GM19324 (cell line): ENCODE data around the gene GRM3.

Experiments
- ATAC-seq: cut with Tn5 transposase; IDR thresholded peaks from one replicate; pipeline ENCODE4 v1.9.1; 2021; ENCODE audit warnings: mild to moderate bottlenecking, moderate library complexity; ENCODE audit not compliant: unreplicated experiment, low FRiP score

Gene GRM3

GRCh38 chr7:86689363-86689762 is 45.7 kb downstream of the GRM3 start:
- ATAC-seq: no peak

GRCh38 chr7:86692755-86693154 is 49.0 kb downstream of the GRM3 start:
- no peak for ATAC-seq

GRCh38 chr7:86706406-86706805 is 62.7 kb downstream of the GRM3 start:
- ATAC-seq: no peak

GRCh38 chr7:86708031-86708680 is 64.4 kb downstream of the GRM3 start:
- no peak for ATAC-seq

GRCh38 chr7:86720306-86720705 is 76.6 kb downstream of the GRM3 start:
- no peak for ATAC-seq

GRCh38 chr7:86733783-86734182 is 90.1 kb downstream of the GRM3 start:
- ATAC-seq: no peak

- ATAC-seq: no peak
These were observed 101.5 kb downstream of the GRM3 start for GRCh38 chr7:86745013-86745745.

GRCh38 chr7:86747698-86748097 is 104.0 kb downstream of the GRM3 start:
- no peak for ATAC-seq

- ATAC-seq: no peak
These were observed 104.5 kb downstream of the GRM3 start for GRCh38 chr7:86748201-86748600.

GRCh38 chr7:86748843-86749719 is 105.4 kb downstream of the GRM3 start:
- no peak for ATAC-seq

GRCh38 chr7:86749741-86750665 is 106.3 kb downstream of the GRM3 start:
- ATAC-seq: no peak

- ATAC-seq: no peak
These were observed 116.5 kb downstream of the GRM3 start for GRCh38 chr7:86760236-86760635.

GRCh38 chr7:86762129-86762528 is 118.4 kb downstream of the GRM3 start:
- no peak for ATAC-seq

GRCh38 chr7:86765931-86766330 is 122.2 kb downstream of the GRM3 start:
- no peak for ATAC-seq

- ATAC-seq: no peak
These were observed 124.7 kb downstream of the GRM3 start for GRCh38 chr7:86768394-86768793.

- ATAC-seq: no peak
These were observed 125.5 kb downstream of the GRM3 start for GRCh38 chr7:86768967-86769760.

GRCh38 chr7:86773309-86773708 is 129.6 kb downstream of the GRM3 start:
- no peak for ATAC-seq

- no peak for ATAC-seq
These were observed 131.5 kb downstream of the GRM3 start for GRCh38 chr7:86775203-86775602.

GRCh38 chr7:86776136-86776535 is 132.4 kb downstream of the GRM3 start:
- ATAC-seq: no peak
